ENCODE results near the gene G0S2. TPM values are rescaled to one million over a fixed set of nuclear protein-coding genes. Genes with fewer than 3 reads are reported as not detected.

G0S2 gene
- total RNA-seq, 4 donors from 2014 or later = 423 to 6,912 (median 1,538) TPM

GRCh38 chr1:209642816-209643215, 32.4 kb upstream of the G0S2 start:
- ATAC-seq (ENCODE audit: low FRiP score) (no peak), DNase-seq (ENCODE audit: low spot score) (no peak)
- no peak for TF ChIP-seq CTCF (IDR thresholded peaks at IDR 0.05)

- DNase-seq (ENCODE audit: low spot score) (no peak), ATAC-seq (ENCODE audit: low FRiP score) (peak; percentile 76)
- TF ChIP-seq CTCF (IDR thresholded peaks at IDR 0.05) = no peak
Measured at GRCh38 chr1:209643285-209644020, 31.8 kb upstream of the G0S2 start.

GRCh38 chr1:209645574-209646452, 29.4 kb upstream of the G0S2 start:
- ATAC-seq (ENCODE audit: low FRiP score) (no peak), DNase-seq (ENCODE audit: low spot score) (no peak)
- no peak for TF ChIP-seq CTCF (IDR thresholded peaks at IDR 0.05)

- DNase-seq (ENCODE audit: low spot score) (no peak), ATAC-seq (ENCODE audit: low FRiP score) (no peak)
- no peak for TF ChIP-seq CTCF (IDR thresholded peaks at IDR 0.05)
Measured at GRCh38 chr1:209646558-209646957, 28.7 kb upstream of the G0S2 start.

- no peak for TF ChIP-seq CTCF (IDR thresholded peaks at IDR 0.05)
- no peak for ATAC-seq (ENCODE audit: low FRiP score)
- DNase-seq (ENCODE audit: low spot score) = no peak
Measured at GRCh38 chr1:209647156-209647555, 28.1 kb upstream of the G0S2 start.

GRCh38 chr1:209648346-209648745, 26.9 kb upstream of the G0S2 start:
- no peak for TF ChIP-seq CTCF (IDR thresholded peaks at IDR 0.05)
- ATAC-seq (ENCODE audit: low FRiP score) = no peak
- DNase-seq (ENCODE audit: low spot score) = no peak

Data from omental fat pad (tissue), 4 donors.